GM21360 (cell line): Measurements from ENCODE around the gene ALDH1B1.

Experiments
- ATAC-seq: cut with Tn5 transposase; IDR thresholded peaks from one replicate; pipeline ENCODE4 v1.9.1; 2021; ENCODE audit warnings: mild to moderate bottlenecking, moderate library complexity; ENCODE audit not compliant: unreplicated experiment

ALDH1B1 gene

DNA sequence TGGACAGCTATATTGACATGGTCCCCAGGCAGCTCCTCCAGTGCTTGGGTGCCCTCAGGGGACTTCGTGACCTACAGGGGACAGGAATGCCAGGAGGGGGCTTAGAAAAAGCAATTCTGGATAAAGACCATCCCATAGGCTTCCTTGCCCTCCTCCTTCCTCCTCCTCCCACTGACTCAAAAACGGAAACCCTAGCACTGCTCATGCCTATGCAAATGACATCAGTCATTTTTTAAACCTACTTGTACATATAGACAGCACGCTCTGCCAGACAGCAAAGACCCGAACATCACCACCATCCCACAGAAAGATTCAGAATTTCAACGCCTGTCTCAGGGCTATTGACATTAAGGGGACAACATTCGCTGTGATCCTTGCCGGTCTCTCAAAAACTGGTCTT is 20.8 kb downstream of the ALDH1B1 start:
- no peak for ATAC-seq

DNA sequence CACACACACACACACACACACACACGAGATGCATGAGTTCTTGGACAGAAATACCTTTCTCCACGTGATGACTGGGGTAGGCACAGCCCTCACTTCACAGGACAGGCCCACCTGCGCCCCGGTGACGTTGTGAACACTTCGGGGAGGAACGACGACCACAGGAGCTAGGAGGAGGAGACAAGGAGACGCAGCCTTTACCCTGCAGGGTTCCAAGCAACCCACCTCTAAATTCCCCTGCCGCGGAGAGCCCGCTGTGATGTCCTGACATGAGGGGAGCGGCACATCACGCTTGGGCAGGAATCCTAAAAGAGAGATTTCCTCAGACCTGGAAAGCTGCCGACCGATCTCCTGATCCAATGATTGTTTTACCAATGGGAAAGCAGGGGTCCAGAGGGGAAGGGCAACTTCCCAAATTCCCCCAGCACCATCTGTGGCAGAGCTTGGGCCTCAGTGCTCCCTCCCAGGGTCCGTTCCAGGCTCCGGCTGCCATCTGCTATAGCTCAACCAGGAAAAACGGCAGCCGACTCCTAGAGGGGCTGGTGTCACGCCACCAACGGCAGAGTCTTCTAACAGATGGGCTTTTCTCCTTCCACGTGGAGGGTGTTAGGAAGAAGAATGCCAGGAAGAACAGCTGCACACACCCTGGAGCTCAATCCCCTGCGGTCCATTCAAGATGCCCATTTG is 21.7 kb downstream of the ALDH1B1 start:
- no peak for ATAC-seq

DNA sequence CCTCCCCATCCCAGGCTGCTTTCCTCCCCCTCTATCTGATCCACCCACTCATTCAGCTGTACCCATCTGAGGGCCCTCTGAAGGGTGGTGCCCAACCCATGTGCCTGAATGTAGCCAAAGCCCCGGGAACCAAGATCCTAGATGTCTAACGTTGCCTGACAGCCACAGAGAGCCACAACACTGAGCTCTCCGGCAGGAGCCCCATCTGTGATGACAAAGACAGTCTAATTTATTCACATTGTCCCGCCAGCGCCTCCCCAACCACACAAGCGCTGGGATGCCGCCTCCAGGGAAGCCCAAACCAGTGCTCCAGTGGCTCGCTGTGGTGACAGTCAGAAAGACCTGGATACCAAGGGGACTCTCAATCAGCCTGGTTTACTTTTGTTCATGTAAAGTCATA is 23.4 kb downstream of the ALDH1B1 start:
- ATAC-seq, result no peak

DNA sequence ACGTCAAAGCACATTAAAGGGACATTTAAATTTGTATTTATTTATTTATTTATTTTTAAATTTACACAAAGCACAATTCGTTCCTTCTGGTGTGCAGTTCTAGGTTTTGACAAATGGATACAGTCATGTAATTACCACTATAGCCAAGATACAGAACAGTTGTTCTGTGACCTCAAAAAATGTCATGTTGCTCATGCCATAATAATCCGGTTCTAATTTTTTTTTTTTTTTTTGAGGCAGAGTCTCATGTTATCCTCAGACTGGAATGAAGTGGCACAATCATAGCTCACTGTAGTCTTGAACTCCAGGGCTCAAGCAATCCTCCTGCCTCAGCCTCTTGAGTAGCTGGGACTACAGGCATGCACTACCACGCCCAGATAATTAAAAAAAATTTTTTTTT is 24.0 kb downstream of the ALDH1B1 start:
- no peak for ATAC-seq

DNA sequence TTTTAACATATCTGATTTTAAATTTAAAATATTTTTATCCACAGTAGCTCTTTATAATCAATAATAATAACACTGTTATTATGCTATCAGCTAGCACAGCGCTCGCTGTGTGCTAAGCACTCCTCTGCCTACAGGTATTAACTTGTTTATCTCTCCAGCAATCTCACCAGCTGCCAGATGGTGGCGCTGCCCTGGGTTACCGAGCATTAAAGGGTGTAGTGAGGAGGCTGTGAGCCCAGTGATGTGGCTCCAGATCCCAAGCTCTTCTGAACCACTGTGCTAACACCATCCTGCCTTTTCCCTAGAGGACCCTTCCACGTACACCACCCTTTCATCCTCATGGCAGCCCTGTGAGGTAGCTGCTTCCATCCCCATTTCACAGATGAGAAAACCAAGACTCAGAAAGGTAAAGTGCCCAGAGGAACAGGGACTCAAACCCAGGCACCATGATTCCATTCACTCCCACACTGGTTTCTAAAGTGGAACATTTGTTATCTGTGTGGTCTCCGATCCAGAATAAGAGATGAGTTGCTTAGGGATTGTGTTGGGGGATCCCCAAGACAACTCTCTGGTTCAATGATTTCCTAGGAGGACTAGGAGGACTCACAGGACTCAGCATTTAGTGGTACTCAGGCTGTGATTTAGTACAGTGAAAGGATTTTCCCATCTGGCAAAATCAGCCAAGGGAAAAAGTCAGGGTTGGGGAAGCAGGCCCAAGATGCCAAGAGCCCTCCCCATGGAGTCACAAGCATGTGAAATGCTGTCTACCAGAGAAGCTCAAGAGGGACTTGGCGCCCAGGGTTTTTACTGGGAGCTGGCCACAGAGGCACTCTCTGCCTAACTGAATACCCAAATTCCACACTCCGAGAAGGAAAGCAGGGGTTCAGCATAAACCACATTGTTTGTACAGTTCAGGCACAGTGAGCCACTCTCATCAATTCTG is 24.8 kb downstream of the ALDH1B1 start:
- no peak for ATAC-seq

DNA sequence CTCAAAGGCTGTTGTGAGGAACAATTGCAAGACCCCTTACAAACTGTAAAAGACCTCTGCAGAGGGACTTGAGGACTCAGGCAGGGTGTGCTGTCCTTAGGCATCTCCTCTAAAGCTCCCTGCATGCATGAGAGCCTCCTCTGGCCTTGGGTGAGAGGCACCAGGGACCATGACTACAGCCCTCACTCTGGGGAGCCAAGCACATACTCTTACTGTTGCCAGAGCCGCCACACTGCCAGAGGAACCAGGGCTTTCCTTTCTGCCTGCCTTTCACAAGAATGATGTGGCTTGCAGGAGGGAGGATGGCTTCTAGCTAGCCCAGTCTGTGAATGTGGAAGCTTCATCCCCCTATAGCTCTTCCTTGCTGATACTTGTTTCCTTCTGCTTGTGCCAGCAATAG is 25.9 kb downstream of the ALDH1B1 start:
- no peak for ATAC-seq

DNA sequence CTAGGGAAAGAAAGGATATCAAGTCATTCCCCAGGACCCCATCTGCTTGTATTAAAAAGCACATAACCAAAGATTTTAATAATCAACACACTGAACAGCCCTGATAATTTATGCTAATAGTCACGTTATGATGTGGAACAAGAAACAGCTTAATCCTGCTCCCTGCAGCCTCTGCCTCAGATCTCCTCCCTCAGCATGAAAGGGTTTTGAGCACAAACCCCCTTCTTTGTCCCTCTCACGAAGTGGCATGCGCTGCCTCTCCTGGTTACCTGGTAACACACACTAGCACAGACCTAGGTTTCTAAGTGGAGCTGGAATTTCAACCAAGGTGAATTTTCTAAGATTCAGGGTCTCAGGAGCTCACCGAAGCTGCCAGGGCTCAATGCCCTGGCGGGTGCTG is 26.7 kb downstream of the ALDH1B1 start:
- no peak for ATAC-seq

DNA sequence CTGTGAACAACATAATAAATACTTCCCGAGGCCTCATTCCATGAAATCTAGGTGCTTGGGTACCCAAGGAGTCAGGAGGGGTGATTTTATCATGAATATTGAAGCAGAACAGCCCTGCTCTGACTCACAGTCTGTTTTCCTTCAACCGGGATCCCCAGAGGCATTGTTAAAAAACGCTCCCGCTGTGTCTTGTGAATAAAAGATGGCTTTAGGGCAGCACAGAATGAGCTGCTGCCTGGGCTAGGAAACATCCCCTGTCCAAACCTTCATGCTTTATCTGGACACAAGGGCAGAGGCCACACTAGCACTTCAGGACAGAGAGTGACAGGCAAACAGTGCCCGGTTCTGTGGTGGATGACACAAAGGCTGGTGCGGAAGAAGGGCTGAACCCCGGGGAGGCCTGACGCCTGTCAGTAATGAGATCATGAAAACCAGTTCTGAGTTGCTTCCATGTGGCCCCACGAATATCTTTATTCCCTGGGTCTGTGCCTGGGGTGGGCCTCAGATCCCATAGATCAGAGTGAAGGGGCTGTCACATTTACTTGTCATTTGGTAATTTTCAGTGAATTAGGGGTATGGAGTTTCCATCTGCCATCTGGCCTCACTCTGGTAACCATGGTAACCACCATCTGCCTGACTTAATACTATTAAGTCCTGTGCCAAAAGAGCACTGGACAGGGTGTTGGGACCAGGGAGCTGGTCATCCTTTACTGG is 29.2 kb downstream of the ALDH1B1 start:
- ATAC-seq, result no peak

DNA sequence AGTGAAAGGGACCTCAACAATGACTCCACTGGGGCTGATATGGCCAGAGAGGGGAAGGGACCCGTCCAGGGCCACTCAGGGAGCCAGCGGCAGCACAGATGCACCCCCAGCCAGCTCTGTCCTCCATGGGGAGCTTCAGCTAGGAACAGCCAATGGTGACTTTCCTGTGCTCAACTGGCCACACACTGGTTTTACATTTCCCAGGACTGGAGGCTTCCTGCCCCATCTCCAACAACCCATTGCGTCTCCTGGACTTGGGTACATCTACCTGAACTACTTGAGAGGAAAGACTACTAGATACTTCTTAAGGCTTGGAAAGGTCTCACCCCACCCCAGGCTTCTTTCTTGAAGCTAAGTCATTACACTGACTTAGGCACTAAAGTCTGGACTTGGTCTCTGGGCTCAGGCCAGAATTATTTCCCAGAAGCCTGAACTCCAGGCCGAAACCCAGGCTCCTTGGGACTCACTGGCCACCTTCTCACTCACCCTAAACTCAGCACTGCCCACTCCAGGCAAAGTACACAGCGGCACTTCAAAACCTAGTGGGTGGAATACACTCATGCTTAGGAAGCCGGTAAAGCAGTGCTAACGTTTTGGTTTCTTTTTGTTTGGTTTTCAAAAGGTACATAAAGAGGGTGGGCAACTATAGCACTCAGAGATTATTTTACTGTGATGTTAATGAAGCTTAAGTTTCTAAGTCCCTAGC is 30.2 kb downstream of the ALDH1B1 start:
- ATAC-seq, result no peak

DNA sequence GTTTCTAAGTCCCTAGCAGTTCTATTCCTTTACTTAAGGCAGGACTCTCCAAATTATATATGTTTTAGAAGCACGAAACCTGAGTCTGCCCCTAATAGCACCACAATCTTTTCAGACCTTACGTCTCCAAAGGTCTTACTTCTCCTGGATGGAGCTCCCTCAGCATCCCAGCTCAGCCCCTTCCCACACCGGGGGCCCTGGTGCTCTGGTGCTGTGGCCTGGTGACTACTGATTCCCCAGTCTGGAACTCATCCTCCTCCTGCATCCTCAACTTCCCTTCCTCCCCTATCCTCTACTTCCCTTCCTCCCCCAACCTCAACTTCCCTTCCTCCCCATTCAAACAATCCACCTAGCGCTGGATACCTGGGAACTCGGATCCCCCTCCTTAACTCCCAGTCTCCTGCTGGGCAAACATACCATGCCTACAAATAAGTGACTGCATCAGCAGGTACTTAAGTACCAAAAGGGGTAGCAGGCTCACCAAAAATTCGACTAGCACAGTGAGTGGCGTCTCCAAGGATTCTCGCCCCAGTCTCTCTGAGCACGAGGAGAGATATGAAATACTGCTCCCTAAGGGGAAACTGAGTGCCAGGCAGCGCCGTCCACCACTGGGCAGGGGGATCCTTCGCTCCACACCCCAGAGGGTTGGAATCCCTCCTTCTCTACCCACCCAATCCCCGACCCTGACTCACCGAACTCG is 30.9 kb downstream of the ALDH1B1 start:
- ATAC-seq, result no peak

DNA sequence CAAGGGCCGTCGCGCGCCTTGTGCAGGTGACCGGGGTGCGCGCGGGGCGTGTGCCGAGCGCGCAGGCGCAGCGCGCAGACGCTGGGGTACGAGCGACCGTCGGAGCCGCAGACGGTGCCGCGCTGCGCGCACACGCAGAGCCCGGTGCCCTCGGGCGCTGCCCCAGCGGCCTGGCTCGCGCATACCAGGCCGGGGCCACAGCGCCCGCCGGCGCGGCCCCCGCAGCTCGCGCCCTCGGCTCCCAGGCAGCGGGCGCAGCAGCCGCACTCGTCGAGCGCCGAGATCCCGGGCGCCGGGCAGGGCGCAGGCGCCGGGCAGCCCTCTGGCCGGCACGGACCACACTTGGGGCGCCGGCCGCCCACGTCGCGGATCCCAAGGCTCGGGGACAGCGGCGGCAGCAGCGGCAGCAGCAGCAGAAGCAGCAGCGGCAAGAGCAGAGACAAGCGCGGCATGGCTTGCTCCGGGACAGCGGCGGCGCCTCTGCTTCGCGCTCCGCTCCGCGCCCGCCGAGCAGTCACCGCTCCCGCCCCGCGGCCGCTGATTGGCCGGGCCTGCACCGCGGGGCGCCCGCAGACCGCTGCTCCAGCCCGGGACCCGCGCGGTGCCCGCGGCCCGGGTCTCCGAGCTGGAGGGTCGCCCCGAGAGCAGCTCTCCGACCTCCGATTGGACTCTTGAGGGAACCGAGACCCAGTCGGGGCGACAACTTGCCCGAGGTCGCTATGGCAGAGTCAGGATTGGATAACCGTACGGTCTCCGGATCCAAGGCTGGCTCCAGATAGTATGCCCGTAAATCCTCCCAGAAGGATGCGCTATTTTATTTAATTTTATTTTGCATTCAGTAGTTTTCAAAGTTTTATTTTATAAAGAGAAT is 31.7 kb downstream of the ALDH1B1 start, which contains the start of gene IGFBPL1:
Gene IGFBPL1 (minus strand): TSS at position 482 of the 871 bp plus-strand sequence. CDS start 30 bp downstream, at position 452.
- ATAC-seq, result no peak

DNA sequence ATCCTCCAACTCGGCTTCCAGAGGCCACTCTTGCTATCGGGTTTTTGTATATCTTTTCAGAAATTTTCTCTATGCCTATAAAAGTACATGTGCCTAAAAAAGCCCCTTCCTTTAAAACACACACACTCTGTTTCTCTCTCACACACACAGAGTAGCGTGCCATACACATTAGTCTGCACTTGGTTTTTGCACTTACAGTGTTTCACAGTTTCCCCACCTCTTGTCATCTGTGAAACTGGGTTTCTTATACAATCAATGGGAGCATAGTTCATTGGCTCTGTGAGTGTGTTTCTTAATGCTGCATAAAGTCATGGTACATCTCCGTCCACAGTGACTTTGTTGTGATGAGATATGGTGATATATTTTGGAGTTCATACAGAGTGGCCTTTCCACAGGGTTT is 32.4 kb downstream of the ALDH1B1 start:
- ATAC-seq, result no peak

DNA sequence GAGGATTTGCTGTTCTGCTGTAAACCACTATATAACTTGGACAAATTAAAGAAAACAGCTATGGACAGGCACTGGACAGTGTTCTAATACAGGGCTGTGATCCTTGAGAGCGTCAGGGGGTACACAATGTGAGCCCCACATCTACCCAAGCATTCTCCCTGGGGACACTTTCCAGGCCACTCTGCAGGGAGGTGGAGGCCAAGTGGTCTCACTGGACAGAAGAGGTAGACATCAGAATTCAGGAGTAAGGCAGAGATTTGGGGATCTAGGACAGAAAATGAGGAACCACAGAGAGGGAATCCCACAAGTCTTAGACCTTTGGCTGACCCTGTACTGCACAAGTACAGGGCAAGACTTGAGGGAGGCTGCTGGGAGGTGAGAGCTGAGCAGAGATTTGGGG is 35.6 kb downstream of the ALDH1B1 start:
- no peak for ATAC-seq

DNA sequence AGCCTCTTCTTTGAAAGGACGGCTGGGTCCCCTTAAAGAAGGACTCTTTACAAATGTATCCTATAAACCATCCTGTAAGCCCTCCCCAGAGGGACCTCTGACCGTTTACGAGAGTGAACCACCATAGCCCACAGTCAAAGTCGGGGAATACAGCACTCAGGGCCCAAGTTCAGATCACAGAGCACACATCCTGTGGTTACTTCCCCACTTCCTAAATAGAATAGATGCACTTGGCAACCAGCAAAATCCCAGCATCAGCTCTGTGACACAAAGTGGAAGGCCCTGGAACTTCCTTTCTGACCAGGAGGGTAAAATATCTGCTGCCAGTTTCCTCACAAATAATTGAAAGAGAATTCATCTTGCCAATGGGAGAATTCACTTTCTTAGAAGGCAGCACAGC is 38.6 kb downstream of the ALDH1B1 start:
- no peak for ATAC-seq

DNA sequence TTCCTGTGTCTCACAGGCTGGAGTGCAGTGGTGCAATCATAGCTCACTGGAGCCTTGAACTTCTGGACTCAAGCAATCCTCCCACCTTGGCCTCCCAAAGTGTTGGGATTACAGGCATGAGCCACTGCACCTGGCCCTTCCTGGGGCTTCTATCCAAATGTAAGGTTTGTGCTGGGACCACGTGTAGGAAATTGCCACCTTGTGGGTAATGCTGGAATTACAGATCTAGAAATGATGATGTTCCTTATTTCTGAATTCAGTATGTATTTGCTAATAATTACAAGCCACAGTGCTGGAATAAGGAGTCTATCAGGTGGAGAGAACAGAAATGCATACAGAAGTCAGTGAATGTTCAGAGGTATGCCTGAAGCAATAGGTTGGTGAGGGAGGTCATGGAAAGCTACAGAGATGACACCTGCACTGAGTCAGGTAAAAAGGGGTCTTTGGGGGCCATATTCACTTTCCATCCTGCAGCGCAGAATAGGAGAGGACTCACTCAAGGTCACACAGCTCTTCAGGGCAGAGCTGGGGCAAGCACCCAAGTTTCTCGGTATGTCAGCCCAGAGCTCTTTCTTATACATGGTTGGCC is 40.5 kb downstream of the ALDH1B1 start:
- no peak for ATAC-seq

DNA sequence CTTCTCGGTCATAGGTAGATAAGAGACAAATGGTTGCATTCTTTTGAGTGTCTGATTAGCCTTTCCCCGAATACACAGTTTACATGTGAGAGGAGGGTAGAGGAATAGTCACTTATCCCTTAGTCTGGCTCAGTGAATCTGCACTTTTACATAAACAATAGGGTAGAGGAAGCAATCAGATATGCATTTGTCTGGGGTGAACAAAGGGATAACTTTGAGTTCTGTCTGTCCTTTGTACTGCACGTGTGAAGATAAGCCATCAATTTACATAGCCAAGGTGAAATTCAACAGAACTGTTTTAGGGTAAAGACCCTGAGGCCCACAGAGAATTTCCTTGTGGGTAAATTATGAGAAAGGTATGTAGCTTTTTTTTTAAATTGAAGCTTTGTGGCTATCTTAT is 41.9 kb downstream of the ALDH1B1 start:
- ATAC-seq, result no peak

DNA sequence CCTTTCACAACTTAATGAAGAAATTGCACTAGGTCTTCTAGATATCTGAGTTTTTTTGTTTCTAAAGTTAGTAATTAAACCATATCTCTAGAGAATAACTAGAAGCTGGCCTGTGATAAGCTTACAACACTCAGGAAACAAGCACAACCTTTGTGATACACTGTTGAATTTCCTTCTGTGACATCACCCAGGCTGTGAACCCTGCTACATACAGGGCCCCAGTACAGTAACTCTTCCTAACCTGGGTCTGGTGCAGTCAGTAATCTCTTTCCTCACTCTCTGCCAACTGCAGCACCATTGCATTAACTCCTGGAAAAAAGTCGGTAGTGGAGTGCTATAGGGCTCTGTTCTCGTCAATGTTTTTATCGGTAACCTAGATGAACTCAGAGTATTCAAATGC is 42.4 kb downstream of the ALDH1B1 start:
- no peak for ATAC-seq

DNA sequence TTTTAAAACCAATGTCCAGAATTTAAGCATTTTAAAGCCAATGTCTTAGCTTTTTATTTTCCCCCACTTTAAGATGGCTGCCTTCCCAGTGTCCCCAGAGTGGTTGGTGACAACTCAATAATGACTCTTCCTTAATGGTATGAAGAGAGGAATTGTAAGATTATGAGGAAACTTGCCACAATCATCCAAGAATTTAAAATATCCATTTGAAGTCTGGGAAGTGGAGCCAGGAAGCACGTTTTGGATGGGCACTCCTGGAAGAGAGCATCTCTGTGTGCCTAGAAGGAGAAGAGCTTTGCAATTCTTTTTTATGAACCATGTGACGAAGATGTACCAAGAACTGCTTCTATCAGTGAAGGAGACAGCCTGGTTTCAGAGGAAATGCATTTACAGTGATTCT is 43.0 kb downstream of the ALDH1B1 start:
- ATAC-seq, result no peak

DNA sequence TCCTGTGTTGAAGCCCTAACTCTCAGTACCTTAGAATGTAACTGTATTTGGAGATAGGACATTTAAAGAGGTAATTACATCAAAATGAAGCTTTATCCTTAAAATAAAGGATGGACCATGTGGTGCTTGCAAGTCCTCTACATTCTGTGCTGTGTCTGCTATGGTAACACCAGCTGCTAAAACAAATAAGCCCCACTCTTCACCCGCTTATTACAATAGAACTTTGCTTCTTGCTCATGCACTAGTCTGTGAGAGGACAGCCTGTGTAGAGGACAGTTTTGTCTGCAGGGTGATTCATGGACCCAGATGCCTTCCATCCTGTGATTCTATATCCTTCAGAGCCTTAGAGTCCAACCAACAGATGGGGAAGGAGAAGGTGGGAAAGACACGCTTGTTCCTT is 44.2 kb downstream of the ALDH1B1 start:
- ATAC-seq, result no peak
